Glomerular visceral epithelial cell (primary cell): ENCODE data around the gene MMRN1.

Experiments used
- DNase-seq: peaks from one replicate; pipeline ENCODE4 v3.0.0-alpha.2; 2016; ENCODE audit errors: extremely low spot score

Gene MMRN1

GRCh38 chr4:89913623-89914022 is 19.0 kb downstream of the MMRN1 start:
- no peak for DNase-seq

GRCh38 chr4:89914609-89915550 is 20.2 kb downstream of the MMRN1 start:
- DNase-seq: no peak

GRCh38 chr4:89915937-89916336 is 21.3 kb downstream of the MMRN1 start:
- no peak for DNase-seq

- no peak for DNase-seq
Observed at GRCh38 chr4:89922848-89923416, 28.3 kb downstream of the MMRN1 start.

- no peak for DNase-seq
Observed at GRCh38 chr4:89928838-89929237, 34.2 kb downstream of the MMRN1 start.

GRCh38 chr4:89929425-89930159 is 34.9 kb downstream of the MMRN1 start:
- DNase-seq: no peak

- no peak for DNase-seq
Observed at GRCh38 chr4:89939546-89939945, 44.9 kb downstream of the MMRN1 start.

GRCh38 chr4:89939994-89940393 is 45.3 kb downstream of the MMRN1 start:
- DNase-seq: no peak

- no peak for DNase-seq
Observed at GRCh38 chr4:89942811-89943210, 48.2 kb downstream of the MMRN1 start.

GRCh38 chr4:89949782-89950387 is 55.2 kb downstream of the MMRN1 start:
- DNase-seq: no peak

- DNase-seq: no peak
Observed at GRCh38 chr4:89952458-89952857, 57.8 kb downstream of the MMRN1 start.

GRCh38 chr4:89954906-89955695 is 60.4 kb downstream of the MMRN1 start:
- no peak for DNase-seq

- no peak for DNase-seq
Observed at GRCh38 chr4:89957046-89957926, 62.6 kb downstream of the MMRN1 start.

GRCh38 chr4:89981789-89982334 is 87.2 kb downstream of the MMRN1 start:
- DNase-seq: no peak

GRCh38 chr4:89988268-89988667 is 93.6 kb downstream of the MMRN1 start:
- no peak for DNase-seq

GRCh38 chr4:89992744-89993143 is 98.1 kb downstream of the MMRN1 start:
- DNase-seq: peak; percentile 30

GRCh38 chr4:89994176-89994873 is 99.7 kb downstream of the MMRN1 start:
- no peak for DNase-seq

- DNase-seq: no peak
Observed at GRCh38 chr4:89995006-89995405, 100.4 kb downstream of the MMRN1 start.

- no peak for DNase-seq
Observed at GRCh38 chr4:89995814-89996213, 101.2 kb downstream of the MMRN1 start.
